GM23248 (cell line): ENCODE measurements around the gene MRPS22. TPM values are rescaled to one million over a fixed set of nuclear protein-coding genes. Genes with fewer than 3 reads are reported as not detected.

Experiments used
- DNase-seq: peaks from one replicate; pipeline ENCODE4 v3.0.0-alpha.2; 2015
- H2AFZ ChIP-seq: fragments of 200-600 bp; sonication (generic); 2 replicates; pipeline ENCODE4 v1.6.1; 2016; ENCODE audit warnings: antibody characterized with exemption
- H3F3A ChIP-seq: fragments of 200-600 bp; sonication (generic); 2 replicates; pipeline ENCODE4 v1.6.1; 2016; ENCODE audit warnings: mild to moderate bottlenecking, antibody characterized with exemption, mixed run types; ENCODE audit not compliant: insufficient read depth
- H3K27ac ChIP-seq: fragments of 200-600 bp; sonication (generic); 2 replicates; pipeline ENCODE4 v1.5.1; 2016; ENCODE audit warnings: mild to moderate bottlenecking
- H3K27me3 ChIP-seq: fragments of 200-600 bp; sonication (generic); replicated peaks from 2 replicates; pipeline ENCODE4 v1.6.1; 2016; ENCODE audit warnings: mild to moderate bottlenecking; ENCODE audit not compliant: insufficient read depth
- H3K36me3 ChIP-seq: fragments of 200-600 bp; sonication (generic); 2 replicates; pipeline ENCODE4 v1.6.1; 2016; ENCODE audit warnings: low read depth, mild to moderate bottlenecking
- H3K4me1 ChIP-seq: fragments of 200-600 bp; sonication (generic); 2 replicates; pipeline ENCODE4 v1.6.1; 2016; ENCODE audit warnings: mild to moderate bottlenecking; ENCODE audit not compliant: insufficient read depth
- H3K4me2 ChIP-seq: fragments of 200-600 bp; sonication (generic); one replicate; pipeline ENCODE4 v1.6.1; 2016; ENCODE audit warnings: mild to moderate bottlenecking; ENCODE audit not compliant: unreplicated experiment
- H3K4me3 ChIP-seq: fragments of 200-600 bp; sonication (generic); 2 replicates; pipeline ENCODE4 v1.5.1; 2016; ENCODE audit warnings: mild to moderate bottlenecking
- H3K79me2 ChIP-seq: fragments of 200-600 bp; sonication (generic); 2 replicates; pipeline ENCODE4 v1.6.1; 2016; ENCODE audit warnings: mild to moderate bottlenecking; ENCODE audit not compliant: insufficient read depth
- H3K9ac ChIP-seq: fragments of 200-600 bp; sonication (generic); 2 replicates; pipeline ENCODE4 v1.6.1; 2016; ENCODE audit warnings: mild to moderate bottlenecking
- H3K9me2 ChIP-seq: fragments of 200-600 bp; sonication (generic); 2 replicates; pipeline ENCODE4 v1.6.1; 2016; ENCODE audit warnings: mixed run types, mild to moderate bottlenecking, moderate library complexity; ENCODE audit not compliant: insufficient read depth
- H3K9me3 ChIP-seq: fragments of 200-600 bp; sonication (generic); one replicate; pipeline ENCODE4 v1.6.1; 2017; ENCODE audit warnings: low read depth
- H4K20me1 ChIP-seq: fragments of 200-600 bp; sonication (generic); 2 replicates; pipeline ENCODE4 v1.6.0; 2016; ENCODE audit not compliant: insufficient read depth
- EZH2 ChIP-seq: fragments of 200-600 bp; sonication (generic); IDR thresholded peaks from 2 replicates; pipeline ENCODE4 v1.6.1; 2018; ENCODE audit warnings: antibody characterized with exemption, mild to moderate bottlenecking; ENCODE audit not compliant: insufficient read depth, poor library complexity, severe bottlenecking
- EZH2phosphoT487 ChIP-seq: fragments of 200-600 bp; sonication (generic); IDR thresholded peaks from 2 replicates; pipeline ENCODE4 v1.6.1; 2018; ENCODE audit warnings: antibody characterized with exemption, moderate library complexity, mild to moderate bottlenecking, low read depth; ENCODE audit not compliant: insufficient read depth
- WGBS, 2 experiments: methylation state at CpG; one replicate each; pipeline ENCODE4 v1.1.6; 2015 to 2017; ENCODE audit warnings: low lambda C conversion rate in 2 of 2, low coverage in 1 of 2; ENCODE audit errors: missing lambda C conversion rate in 2 of 2; 5-methylcytosine and 5-hydroxymethylcytosine counted together
- in situ Hi-C: fragments of 300-500 bp; cut with MboI; formaldehyde crosslinking; loops from 2 replicates; pipeline ENCODE4 v1.15.0; 2020
- polyA plus RNA-seq: library from polyadenylated mRNA; unstranded; fragments of >200 nt; fragmentation: Nextera tagmentation; extraction: Ambion mirVana; gene quantifications from 2 replicates; pipeline ENCODE4 v1.2.1, GENCODE V29; 2016
- total RNA-seq: library from RNA; depleted of rRNA; stranded (reverse); fragments of >200 nt; shearing (Covaris generic); gene quantifications from 2 replicates; pipeline ENCODE4 v1.2.3, GENCODE V29; 2014

Gene MRPS22
- total and polyA plus RNA-seq, 2 experiments from 2014 or later = 62.5 to 63.2 TPM

GRCh38 chr3:139302084-139302800 is 41.6 kb upstream of the MRPS22 start:
- H2AFZ ChIP-seq = no peak overlapping the region
- peak overlapping the region; percentile 76 for H3K9ac ChIP-seq
- H3K9me3 ChIP-seq = no peaks in the 10 kb centered on the region
- peak overlapping the region; percentile 49 for H3K4me3 ChIP-seq
- H3K27me3 ChIP-seq = no peaks in the 10 kb centered on the region
- H4K20me1 ChIP-seq = no peaks in the 10 kb centered on the region
- H3F3A ChIP-seq = peaks cover 49% of the 10 kb centered on the region
- peak overlapping the region; percentile 95 for H3K27ac ChIP-seq
- H3K79me2 ChIP-seq = no peaks in the 10 kb centered on the region
- H3K9me2 ChIP-seq = no peaks in the 10 kb centered on the region
- peak overlapping the region; percentile 89 for H3K4me2 ChIP-seq
- peaks cover 57% of the 10 kb centered on the region for H3K4me1 ChIP-seq
- in situ Hi-C loops = no loop called here
- WGBS, 2 experiments = 10 to 12% methylated on average over 12 of the region's 12 CpGs
- peak; percentile 94 for TF ChIP-seq EZH2phosphoT487
- no peak for TF ChIP-seq EZH2
- peak; percentile 100 for DNase-seq
- H3K36me3 ChIP-seq = no peaks in the 10 kb centered on the region

DNA sequence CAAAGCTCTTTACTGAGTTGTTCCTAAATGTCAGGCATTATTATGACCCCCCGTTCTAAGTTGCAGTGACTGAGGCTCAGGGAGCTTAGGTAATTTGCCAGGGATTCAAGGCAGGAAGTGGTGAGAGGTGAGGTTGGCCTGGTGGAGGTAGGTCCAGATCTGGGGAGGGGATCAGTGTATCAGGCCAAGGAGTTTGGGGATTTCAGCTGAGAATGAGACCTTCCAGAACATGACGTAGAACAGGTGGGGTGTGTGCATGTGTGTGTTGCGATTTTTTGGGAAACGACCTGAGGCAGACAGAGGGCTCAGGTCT is 41.1 kb upstream of the MRPS22 start:
- WGBS, 2 experiments = 60 to 68% methylated on average over 4 of the region's 4 CpGs
- Histone ChIP-seq H3K4me3 (peak overlapping the region; percentile 49), H3K36me3 (no peaks in the 10 kb centered on the region), H3K4me2 (peak overlapping the region; percentile 89), H3K9me3 (no peaks in the 10 kb centered on the region), H2AFZ (no peak overlapping the region), H3F3A (peaks cover 50% of the 10 kb centered on the region), H3K27ac (peak overlapping the region; percentile 95), H3K79me2 (no peaks in the 10 kb centered on the region), H3K9me2 (no peaks in the 10 kb centered on the region), H3K9ac (peak overlapping the region; percentile 76), H3K4me1 (peaks cover 61% of the 10 kb centered on the region), H3K27me3 (no peaks in the 10 kb centered on the region), H4K20me1 (no peaks in the 10 kb centered on the region)
- DNase-seq = no peak
- in situ Hi-C loops = no loop called here
- TF ChIP-seq EZH2 (no peak), EZH2phosphoT487 (no peak)

DNA sequence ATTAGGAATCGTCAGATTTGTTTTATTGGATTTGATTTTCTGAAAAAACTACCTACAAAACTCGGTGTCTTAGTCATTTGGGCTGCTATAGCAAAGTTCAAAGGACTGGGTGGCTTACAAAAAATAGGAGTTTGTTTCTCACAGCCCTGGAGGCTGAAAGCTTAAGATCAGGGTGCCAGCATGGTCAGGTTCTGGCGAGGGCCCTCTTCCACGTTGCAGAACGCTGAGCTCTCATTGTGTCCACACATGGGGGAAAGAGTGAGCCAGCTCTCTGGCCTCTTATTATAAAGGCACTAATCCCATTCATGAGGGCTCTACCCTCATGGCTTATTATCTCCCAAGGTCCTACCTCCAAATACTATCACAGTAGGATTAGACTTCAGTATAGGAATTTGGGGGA is 40.6 kb upstream of the MRPS22 start:
- 35 to 36% methylated on average over 5 of the region's 5 CpGs for WGBS, 2 experiments
- no peak overlapping the region for H2AFZ ChIP-seq
- H3K27me3 ChIP-seq = no peaks in the 10 kb centered on the region
- peaks cover 66% of the 10 kb centered on the region for H3K4me1 ChIP-seq
- DNase-seq = peak; percentile 35
- in situ Hi-C loops = no loop called here
- H3K9me2 ChIP-seq = no peaks in the 10 kb centered on the region
- TF ChIP-seq EZH2phosphoT487 (no peak), EZH2 (no peak)
- H3K79me2 ChIP-seq = no peaks in the 10 kb centered on the region
- H3K9ac ChIP-seq = peak overlapping the region; percentile 76
- H3F3A ChIP-seq = peaks cover 55% of the 10 kb centered on the region
- no peak overlapping the region for H3K4me3 ChIP-seq
- H3K27ac ChIP-seq = peak overlapping the region; percentile 95
- H4K20me1 ChIP-seq = no peaks in the 10 kb centered on the region
- peak overlapping the region; percentile 89 for H3K4me2 ChIP-seq
- H3K9me3 ChIP-seq = no peaks in the 10 kb centered on the region
- H3K36me3 ChIP-seq = no peaks in the 10 kb centered on the region

- no peaks in the 10 kb centered on the region for H4K20me1 ChIP-seq
- H3K4me2 ChIP-seq = no peak overlapping the region
- no peak for TF ChIP-seq EZH2phosphoT487
- no peak for TF ChIP-seq EZH2
- H3F3A ChIP-seq = peaks cover 54% of the 10 kb centered on the region
- H3K27ac ChIP-seq = no peak overlapping the region
- no peak overlapping the region for H3K4me3 ChIP-seq
- H3K4me1 ChIP-seq = peaks cover 69% of the 10 kb centered on the region
- no peaks in the 10 kb centered on the region for H3K9me2 ChIP-seq
- H3K9ac ChIP-seq = no peak overlapping the region
- in situ Hi-C loops = no loop called here
- no peaks in the 10 kb centered on the region for H3K79me2 ChIP-seq
- no peak overlapping the region for H2AFZ ChIP-seq
- H3K9me3 ChIP-seq = no peaks in the 10 kb centered on the region
- DNase-seq = peak; percentile 40
- no peaks in the 10 kb centered on the region for H3K27me3 ChIP-seq
- H3K36me3 ChIP-seq = no peaks in the 10 kb centered on the region
- WGBS, 2 experiments = 92 to 97% methylated on average over 3 of the region's 3 CpGs
These were observed 39.4 kb upstream of the MRPS22 start for GRCh38 chr3:139304383-139304782.
